NCI-H1092 treated with DMSO at 0.1 percent for 48 hours (cell line): ENCODE results near the gene MTA1.
A peak's percentile ranks its signal among the peaks of the same experiment; 100 is the strongest.

Source experiments
- DNase-seq: peaks from one replicate; lab custom pipeline; 2025; lab: John Stamatoyannopoulos, UW

The MTA1 gene

GRCh38 chr14:105410642-105411016, 9.0 kb upstream of the MTA1 start:
- no peak for DNase-seq

DNA sequence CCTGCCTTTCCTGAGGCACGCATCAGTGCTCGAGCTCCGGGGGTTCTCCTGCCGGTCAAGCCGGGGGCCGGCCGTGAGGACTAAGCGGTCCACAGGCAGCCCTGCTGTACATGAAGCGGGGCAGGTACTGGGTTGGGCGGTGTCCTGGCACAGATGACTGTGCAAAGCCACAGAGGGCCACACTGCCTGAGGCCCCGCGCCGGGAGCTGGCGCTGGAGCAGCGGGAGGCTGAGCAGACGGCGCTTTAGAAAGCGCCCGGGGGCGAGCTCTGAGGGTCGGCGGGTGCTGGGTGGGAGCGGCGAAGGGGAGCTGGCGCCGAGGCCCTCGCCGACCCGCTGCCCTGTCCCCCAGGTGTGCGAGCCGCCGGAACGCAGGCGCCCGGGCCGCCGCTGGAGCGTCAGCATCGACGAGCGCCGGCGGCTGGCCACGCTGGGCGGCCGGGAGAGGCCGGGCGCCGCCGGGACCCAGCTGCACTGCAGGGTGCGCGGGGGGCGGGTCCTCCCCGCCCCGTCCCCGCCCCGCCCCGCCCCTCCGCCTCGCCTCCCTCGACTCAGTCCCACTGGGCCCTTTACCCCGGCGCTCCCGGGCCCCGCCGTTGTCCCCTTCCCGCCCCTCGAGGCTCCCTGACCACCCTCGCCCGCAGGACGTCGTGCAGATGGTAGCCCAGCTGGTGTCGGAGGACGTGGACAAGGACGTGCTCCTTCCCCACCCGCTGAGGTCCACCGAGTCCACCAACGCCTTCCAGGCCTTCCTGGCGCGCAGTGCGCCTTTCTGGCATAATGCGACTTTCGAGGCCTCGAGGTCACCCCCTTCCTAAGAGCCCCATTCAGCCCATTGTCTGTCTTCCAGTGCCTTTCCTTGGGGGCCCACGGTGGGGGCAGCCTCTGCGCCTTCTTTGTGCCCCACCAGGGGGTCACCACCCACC, 8.3 kb upstream of the MTA1 start:
- DNase-seq = peak; percentile 8

DNA sequence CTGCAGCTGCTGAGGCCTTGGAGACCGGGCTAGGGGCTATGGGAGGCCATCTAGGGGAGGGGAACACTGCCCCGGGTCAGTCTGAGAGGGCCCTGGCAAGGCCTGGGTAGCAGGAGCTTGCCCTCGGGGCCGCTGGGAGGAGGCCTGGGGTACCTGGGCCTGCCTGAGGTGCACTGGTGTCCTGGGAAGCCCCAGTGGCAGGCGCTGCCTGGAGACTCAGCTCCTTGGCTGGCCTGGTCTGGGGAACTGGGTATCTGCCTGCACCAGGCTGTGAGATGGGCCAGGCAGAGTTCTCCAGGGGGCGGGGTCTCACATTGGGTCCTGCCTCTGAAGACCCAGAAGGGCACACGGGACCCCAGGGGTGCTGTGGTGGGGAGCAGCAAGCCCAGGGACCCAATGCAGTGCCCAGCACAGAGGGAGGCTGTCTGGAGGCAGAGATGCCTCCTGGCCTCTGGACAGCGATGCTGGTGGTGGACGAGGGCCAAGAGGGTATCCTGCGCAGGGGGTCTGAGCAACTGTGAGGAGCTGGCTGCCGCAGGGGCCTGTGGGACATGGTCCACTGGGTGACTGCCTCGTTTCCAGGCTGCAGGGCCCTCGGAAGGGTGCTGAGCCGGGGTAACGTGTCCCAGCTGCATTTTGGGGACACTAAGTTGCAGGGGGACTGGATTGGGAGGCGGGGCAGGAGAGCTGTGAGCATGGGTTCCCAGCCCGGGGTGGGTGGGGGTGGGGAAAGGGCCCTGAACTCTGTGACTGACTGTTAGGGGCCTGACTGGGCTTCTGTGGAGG, 7.4 kb upstream of the MTA1 start:
- no peak for DNase-seq

DNA sequence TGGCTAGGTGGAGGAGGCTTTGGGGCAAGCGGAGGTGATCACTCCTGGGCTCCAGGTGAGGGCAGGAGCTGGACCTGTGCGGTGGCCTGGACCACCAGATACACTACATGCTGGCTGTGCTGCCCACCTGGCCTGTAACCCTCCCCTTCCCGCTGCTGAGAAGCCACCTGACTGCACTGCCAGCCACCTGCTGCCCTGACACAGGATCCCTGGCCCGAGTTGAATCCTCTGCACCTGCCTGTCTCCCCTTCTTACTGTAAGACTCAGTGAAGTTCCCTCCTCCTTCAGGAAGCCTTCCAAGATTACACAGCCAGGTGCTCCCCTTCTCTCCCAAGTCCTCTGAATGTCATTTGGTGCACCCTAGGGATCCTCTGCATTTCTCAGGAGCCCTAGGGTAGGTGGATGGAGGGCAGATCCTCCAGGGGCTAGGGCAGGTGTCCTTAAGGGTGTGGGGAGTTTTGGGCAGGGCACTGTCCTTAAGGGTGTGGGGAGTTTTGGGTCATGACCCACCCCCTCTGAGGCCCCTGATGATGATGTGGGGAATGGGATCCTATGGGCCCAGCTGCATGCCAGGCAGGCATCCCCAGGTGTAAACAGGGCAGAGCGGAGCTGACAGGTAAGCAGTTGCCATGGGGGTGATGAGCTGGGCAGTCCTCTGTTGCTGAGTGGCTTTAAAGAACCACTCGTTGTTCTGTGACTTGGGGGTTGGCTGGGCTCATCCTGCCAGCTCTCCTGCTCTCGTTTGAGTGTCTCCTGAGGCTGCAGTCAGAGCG, 6.7 kb upstream of the MTA1 start:
- peak; percentile 12 for DNase-seq

DNA sequence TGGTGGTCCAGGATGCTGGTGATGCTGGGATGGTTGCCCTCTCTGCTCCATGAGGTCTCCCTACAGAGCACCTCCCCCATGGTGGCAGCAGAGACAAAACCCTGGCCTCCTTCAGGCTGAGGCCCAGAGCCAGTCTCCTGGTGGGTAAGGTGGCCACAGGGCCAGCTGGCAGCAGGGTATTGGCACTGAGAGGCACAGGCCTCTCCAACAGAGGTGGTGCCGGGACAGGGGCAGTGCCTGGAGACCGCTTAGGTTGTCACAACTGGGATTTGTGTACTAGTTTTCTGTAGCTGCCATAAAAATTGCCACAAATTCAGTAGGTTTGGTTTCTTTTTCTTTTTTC, 6.1 kb upstream of the MTA1 start:
- DNase-seq = no peak

- DNase-seq = peak; percentile 63
Observed at GRCh38 chr14:105414456-105415371, 4.9 kb upstream of the MTA1 start.

DNA sequence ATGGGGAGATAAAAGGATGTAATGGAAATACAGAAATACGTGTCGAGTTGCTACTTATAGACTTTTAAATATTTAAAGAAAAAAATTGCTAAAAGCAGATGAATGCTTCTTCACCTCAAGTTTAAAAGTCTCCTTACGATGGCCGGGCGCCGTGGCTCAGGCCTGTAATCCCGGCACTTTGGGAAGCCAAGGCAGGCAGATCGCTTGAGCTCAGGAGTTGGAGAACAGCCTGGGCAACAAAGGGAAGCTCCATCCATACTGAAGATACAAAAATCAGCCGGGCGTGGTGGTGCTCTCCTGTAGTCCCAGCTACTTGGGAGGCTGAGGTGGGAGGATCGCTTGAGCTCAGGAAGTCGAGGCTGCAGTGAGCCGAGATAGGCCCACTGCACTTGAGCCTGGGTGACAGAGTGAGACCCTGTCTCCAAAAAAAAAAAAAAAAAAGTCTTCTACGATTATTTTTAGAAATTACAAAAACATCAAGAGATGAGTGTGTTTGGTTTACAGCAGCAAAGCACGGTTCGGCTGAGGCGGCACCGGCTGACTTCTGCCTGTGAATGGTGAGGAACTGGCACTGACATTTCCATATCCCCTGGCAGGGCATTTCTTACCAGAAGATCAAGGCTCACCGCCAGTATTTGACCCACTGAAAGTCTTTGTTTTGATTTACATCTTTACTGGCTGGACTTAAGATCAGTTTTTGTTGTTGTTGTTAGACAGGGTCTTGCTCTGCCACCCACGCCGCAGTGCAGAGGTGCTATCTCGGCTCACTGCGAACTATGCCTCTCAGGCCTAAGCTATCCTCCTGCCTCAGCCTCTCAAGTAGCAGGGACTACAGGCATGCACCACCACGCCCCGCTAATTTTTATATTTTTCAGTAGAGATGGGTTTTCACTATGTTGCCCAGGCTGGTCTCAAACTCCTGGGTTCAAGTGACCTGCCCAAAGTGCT, 3.9 kb upstream of the MTA1 start:
- no peak for DNase-seq

GRCh38 chr14:105416671-105417070, 3.0 kb upstream of the MTA1 start:
- no peak for DNase-seq

- no peak for DNase-seq
Observed at GRCh38 chr14:105417690-105418121, 1.9 kb upstream of the MTA1 start.

- no peak for DNase-seq
Observed at GRCh38 chr14:105418269-105419194, 1.1 kb upstream of the MTA1 start.

GRCh38 chr14:105420101-105420973, 710 bp downstream of the MTA1 start:
- DNase-seq = no peak

GRCh38 chr14:105420974-105421674, 1.5 kb downstream of the MTA1 start:
- DNase-seq = no peak

GRCh38 chr14:105421723-105422615, 2.3 kb downstream of the MTA1 start:
- DNase-seq = no peak

DNA sequence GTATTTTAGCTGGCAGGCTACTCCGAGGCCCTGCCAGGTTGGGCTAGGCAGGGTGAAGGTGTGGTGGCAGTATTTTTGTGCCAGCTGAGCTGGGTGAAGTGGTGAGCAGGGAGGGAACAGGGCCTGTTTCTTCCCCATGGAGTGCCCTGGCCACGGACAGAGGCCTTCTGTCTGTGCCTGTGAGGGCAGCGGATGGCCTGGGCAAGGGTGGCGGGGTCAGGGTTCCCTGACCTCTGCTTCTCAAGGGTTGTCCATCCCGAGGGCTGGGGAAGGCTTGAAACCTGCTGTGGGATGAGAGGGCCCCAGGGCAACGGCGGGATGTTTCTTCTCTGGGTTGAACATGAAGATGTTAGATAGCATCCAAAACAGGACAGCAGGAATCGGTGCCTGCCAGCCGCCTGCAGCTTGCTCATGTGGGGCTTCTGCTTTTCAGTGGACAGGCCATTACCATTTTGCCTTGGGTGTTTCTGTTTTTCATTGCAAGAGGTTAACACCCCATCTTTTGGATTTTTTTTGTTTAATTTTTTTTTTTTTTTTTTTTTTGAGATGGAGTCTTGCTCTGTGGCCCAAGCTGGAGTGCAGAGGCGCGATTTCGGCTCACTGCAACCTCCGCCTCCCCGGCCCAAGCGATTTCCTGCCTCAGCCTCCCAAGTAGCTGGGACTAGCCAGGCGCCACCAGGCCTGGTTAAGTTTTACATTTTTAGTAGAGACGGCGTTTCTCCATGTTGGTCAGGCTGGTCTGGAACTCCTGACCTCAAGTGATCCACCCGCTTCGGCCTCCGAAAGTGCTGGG, 3.3 kb downstream of the MTA1 start:
- DNase-seq = no peak

GRCh38 chr14:105423488-105424195, 4.0 kb downstream of the MTA1 start:
- DNase-seq = no peak
